Esophagus muscularis mucosa (tissue), 4 donors: ENCODE measurements around the gene OR6C70. TPM values are rescaled to one million over a fixed set of nuclear protein-coding genes. Genes with fewer than 3 reads are reported as not detected.
"Not testable (repeated sequence)": the region's sequence is repeated elsewhere in the genome, so short reads cannot be mapped to it uniquely, and the experiment has no call there.

Source experiments
- DNase-seq: peaks from one replicate; pipeline ENCODE4 v3.0.0-alpha.2; 2017; ENCODE audit errors: extremely low spot score
- H3K27ac ChIP-seq, 4 donors: fragments of 200-600 bp; sonication (generic); replicated peaks in 1 of 4; 1 replicate in 3 of 4; 2 replicates in 1 of 4; pipeline ENCODE4 v1.5.1; 2016 to 2019; ENCODE audit warnings: mild to moderate bottlenecking in 1 of 4
- H3K27me3 ChIP-seq, 4 donors: fragments of 200-600 bp; sonication (generic); one replicate each; pipeline versions ENCODE4 v1.5.1 to v1.6.0; 2016 to 2019
- H3K36me3 ChIP-seq, 4 donors: fragments of 200-600 bp; sonication (generic); one replicate each; pipeline ENCODE4 v1.5.1; 2016 to 2019
- H3K4me1 ChIP-seq, 4 donors: fragments of 200-600 bp; sonication (generic); one replicate each; pipeline ENCODE4 v1.5.1; 2016 to 2019
- H3K4me3 ChIP-seq, 4 donors: fragments of 200-600 bp; sonication (generic); 1 replicate in 2 of 4; 2 replicates in 2 of 4; pipeline ENCODE4 v1.5.1; 2016 to 2019; ENCODE audit warnings: mild to moderate bottlenecking in 4 of 4, moderate library complexity in 1 of 4
- H3K9me3 ChIP-seq, 4 donors: fragments of 200-600 bp; sonication (generic); 1 replicate in 3 of 4; 2 replicates in 1 of 4; pipeline ENCODE4 v1.5.1; 2016 to 2019
- EP300 ChIP-seq: sonication (generic); formaldehyde crosslinking; IDR thresholded peaks from one replicate; pipeline ENCODE4 v1.6.1; 2017; ENCODE audit warnings: antibody characterized with exemption
- POLR2A ChIP-seq: fragments of 450-650 bp; IDR thresholded peaks from one replicate; pipeline ENCODE4 v1.6.1; 2017; ENCODE audit warnings: antibody characterized with exemption, moderate library complexity, mild to moderate bottlenecking, low read depth
- POLR2AphosphoS5 ChIP-seq, 2 donors: sonication (generic); formaldehyde crosslinking; IDR thresholded peaks; one replicate each; pipeline ENCODE4 v1.6.1; 2017; ENCODE audit warnings: antibody characterized with exemption in 2 of 2
- WGBS: methylation state at CpG from one replicate; pipeline ENCODE4 v1.1.5; 2018; 5-methylcytosine and 5-hydroxymethylcytosine counted together
- intact Hi-C: fragments of 100-400 bp; cut with DNase I; formaldehyde crosslinking; loops from one replicate; pipeline ENCODE4 v1.15.1; 2023
- total RNA-seq, 4 donors: library from RNA; depleted of rRNA; stranded (reverse); fragments of >200 nt; gene quantifications; one replicate each; pipeline versions ENCODE4 v1.1.0 to v1.2.1, GENCODE V29; 2016
- TF ChIP-seq, protein P1 (sequence below), 3 experiments: fragments of 200-600 bp in 2 of 3; fragments of 450-650 bp in 1 of 3; sonication (generic) in 2 of 3; IDR thresholded peaks; one replicate each; pipeline ENCODE4 v1.5.1; 2017 to 2019; ENCODE audit warnings: antibody characterized with exemption in 3 of 3, mild to moderate bottlenecking in 2 of 3, moderate library complexity in 1 of 3

OR6C70 gene
- total RNA-seq, 4 donors from 2014 or later: not detected

DNA sequence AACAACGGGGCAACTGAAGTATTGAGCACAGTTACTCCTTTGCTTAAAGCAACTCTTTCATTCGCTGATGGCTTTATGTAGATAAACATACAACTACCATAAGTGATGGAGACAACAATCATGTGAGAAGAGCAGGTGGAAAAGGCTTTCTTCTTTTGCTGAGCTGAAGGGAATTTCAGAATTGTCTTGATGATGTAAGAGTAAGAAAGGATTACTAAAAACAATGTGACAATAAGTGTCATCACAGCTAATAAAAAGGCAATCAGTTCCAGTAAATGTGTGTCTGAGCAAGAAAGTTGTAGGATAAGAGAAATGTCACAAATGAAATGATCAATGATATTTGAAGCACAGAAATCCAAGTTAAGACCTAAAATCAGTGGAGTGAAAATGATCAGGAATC lies 647 bp downstream of the OR6C70 start:
- Histone ChIP-seq H3K9me3 (no peaks in the 10 kb centered on the region), H3K27me3 (no peaks in the 10 kb centered on the region), H3K36me3 (no peaks in the 10 kb centered on the region), H3K27ac (no peak overlapping the region), H3K4me3 (no peak overlapping the region), H3K4me1 (no peaks in the 10 kb centered on the region)
- 27% methylated on average over 2 of the region's 2 CpGs for WGBS
- DNase-seq: no peak
- TF ChIP-seq POLR2A (no peak), EP300 (no peak), POLR2AphosphoS5 (IDR thresholded peaks at IDR 0.05) (no peak)
- TF ChIP-seq, protein P1, sequence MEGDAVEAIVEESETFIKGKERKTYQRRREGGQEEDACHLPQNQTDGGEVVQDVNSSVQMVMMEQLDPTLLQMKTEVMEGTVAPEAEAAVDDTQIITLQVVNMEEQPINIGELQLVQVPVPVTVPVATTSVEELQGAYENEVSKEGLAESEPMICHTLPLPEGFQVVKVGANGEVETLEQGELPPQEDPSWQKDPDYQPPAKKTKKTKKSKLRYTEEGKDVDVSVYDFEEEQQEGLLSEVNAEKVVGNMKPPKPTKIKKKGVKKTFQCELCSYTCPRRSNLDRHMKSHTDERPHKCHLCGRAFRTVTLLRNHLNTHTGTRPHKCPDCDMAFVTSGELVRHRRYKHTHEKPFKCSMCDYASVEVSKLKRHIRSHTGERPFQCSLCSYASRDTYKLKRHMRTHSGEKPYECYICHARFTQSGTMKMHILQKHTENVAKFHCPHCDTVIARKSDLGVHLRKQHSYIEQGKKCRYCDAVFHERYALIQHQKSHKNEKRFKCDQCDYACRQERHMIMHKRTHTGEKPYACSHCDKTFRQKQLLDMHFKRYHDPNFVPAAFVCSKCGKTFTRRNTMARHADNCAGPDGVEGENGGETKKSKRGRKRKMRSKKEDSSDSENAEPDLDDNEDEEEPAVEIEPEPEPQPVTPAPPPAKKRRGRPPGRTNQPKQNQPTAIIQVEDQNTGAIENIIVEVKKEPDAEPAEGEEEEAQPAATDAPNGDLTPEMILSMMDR (IDR thresholded peaks at IDR 0.05): no peak
- intact Hi-C loops: no loop called here

DNA sequence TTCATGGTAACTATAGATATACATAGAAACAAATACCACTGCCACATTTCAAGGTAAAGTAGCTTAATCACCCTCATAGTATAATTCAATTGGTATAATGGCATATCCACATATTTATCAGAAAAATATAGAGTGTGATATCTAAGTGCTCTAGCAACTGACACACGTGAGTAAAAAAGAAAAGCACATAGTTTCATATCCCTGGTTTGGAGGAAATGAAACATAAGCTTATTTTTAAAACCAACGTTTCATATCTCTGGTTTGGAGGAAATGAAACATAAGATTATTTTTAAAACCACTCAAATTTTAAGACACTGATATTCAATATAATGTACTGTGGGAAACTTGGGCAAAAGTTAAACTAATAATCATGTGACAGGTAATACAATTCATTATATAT lies 2.1 kb downstream of the OR6C70 start:
- H3K9me3 ChIP-seq: no peaks in the 10 kb centered on the region
- WGBS: 25% methylated on average over 2 of the region's 2 CpGs
- intact Hi-C loops: no loop called here
- no peaks in the 10 kb centered on the region for H3K27me3 ChIP-seq
- no peaks in the 10 kb centered on the region for H3K36me3 ChIP-seq
- no peak for DNase-seq
- no peak overlapping the region for H3K4me3 ChIP-seq
- H3K27ac ChIP-seq: no peak overlapping the region
- TF ChIP-seq, protein P1 (IDR thresholded peaks at IDR 0.05): no peak
- TF ChIP-seq EP300: no peak
- no peak for TF ChIP-seq POLR2A
- no peak for TF ChIP-seq POLR2AphosphoS5 (IDR thresholded peaks at IDR 0.05)
- no peaks in the 10 kb centered on the region for H3K4me1 ChIP-seq

DNA sequence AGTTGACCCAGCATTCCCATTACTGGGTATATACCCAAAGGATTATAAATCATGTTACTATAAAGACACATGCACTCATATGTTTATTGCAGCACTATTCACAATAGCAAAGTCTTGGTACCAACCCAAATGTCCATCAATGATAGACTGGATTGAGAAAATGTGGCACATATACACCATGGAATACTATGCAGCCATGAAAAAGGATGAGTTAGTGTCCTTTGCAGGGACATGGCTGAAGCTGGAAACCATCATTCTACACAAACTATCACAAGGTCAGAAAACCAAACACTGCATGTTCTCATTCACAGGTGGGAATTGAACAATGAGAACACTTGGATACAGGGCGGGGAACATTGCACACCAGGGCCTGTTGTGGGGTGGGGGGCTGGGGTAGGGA lies 5.0 kb downstream of the OR6C70 start:
- DNase-seq, intact Hi-C loops, H3K27ac ChIP-seq, H3K9me3 ChIP-seq, H3K4me3 ChIP-seq, H3K4me1 ChIP-seq, H3K27me3 ChIP-seq, H3K36me3 ChIP-seq: not testable (repeated sequence)
- WGBS: 88% methylated on average over 1 of the region's 1 CpG

DNA sequence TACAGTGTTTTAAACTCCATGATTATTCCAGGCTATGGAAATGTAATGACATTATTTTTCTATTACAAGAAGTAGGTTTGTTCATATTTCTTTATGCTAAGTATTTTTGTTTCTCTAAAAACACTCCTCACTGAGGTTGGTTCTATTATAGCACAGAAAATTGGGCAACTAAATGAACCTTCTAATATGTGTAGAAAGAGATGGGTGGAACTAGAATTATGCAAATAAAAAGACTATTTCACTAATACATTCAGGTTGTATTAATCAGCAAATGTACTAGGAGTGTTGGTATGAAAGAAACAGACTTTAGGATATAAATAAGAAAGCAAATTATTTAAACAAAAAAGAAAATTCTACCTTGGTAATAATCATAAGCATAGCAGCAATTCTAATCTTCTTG lies 21.1 kb downstream of the OR6C70 start:
- H3K27me3 ChIP-seq: no peaks in the 10 kb centered on the region
- intact Hi-C loops: no loop called here
- no peaks in the 10 kb centered on the region for H3K9me3 ChIP-seq
- H3K4me3 ChIP-seq: no peak overlapping the region
- H3K4me1 ChIP-seq: no peaks in the 10 kb centered on the region
- TF ChIP-seq, protein P1 (IDR thresholded peaks at IDR 0.05): no peak
- TF ChIP-seq EP300 (no peak), POLR2AphosphoS5 (IDR thresholded peaks at IDR 0.05) (no peak)
- DNase-seq: no peak
- no peak overlapping the region for H3K27ac ChIP-seq
- H3K36me3 ChIP-seq: no peaks in the 10 kb centered on the region

DNA sequence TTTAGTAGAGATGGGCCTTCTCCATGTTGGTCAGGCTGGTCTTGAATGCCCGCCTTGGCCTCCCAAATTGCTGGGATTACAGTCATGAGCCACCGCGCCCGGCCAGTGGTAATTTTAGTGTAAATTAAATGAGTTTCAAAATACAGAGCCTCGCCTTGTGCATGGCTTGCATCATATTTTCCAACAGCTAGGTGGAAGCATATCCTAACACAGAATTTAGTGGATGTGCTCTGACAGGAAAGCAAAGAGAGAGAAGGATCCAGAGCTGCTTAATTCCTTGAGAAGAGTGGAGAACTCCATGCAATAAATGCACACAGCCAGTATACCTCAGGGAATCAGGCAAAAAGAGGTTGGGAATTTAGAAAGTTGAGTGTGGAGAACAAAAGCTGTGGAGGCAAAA lies 23.6 kb downstream of the OR6C70 start:
- 68% methylated on average over 5 of the region's 5 CpGs for WGBS
- Histone ChIP-seq H3K9me3 (peaks cover 0 to 2% (median 0%) of the 10 kb centered on the region in 4 donors), H3K4me1 (no peaks in the 10 kb centered on the region), H3K27me3 (no peaks in the 10 kb centered on the region), H3K27ac (no peak overlapping the region), H3K36me3 (no peaks in the 10 kb centered on the region), H3K4me3 (no peak overlapping the region)
- no peak for DNase-seq
- TF ChIP-seq EP300 (no peak), POLR2A (no peak), POLR2AphosphoS5 (IDR thresholded peaks at IDR 0.05) (no peak)
- TF ChIP-seq, protein P1 (IDR thresholded peaks at IDR 0.05): no peak
- intact Hi-C loops: no loop called here
